Lung (tissue), 12 donors: ENCODE results near the gene NR5A2. TPM values are rescaled to one million over a fixed set of nuclear protein-coding genes. Genes with fewer than 3 reads are reported as not detected.

ENCODE experiments used
- ATAC-seq: fragments of 200-7000 bp; cut with Tn5 transposase; one replicate; pipeline ENCODE4 v1.9.1; 2020; ENCODE audit warnings: moderate number of reproducible peaks; ENCODE audit not compliant: insufficient read depth, low FRiP score
- DNase-seq, 3 donors: peaks; one replicate each; pipeline ENCODE4 v3.0.0-alpha.2; 2013 to 2017
- H3K27ac ChIP-seq, 2 donors: one replicate each; pipeline ENCODE4 v1.5.1; 2013; ENCODE audit warnings: mild to moderate bottlenecking in 2 of 2, moderate library complexity in 2 of 2, control low read depth in 1 of 2, inconsistent platforms in 1 of 2, low read depth in 1 of 2, low read length in 1 of 2
- H3K27me3 ChIP-seq, 3 donors: one replicate each; pipeline ENCODE4 v1.5.1; 2013; ENCODE audit warnings: low read length in 2 of 3; ENCODE audit not compliant: control insufficient read depth in 3 of 3, insufficient read depth in 3 of 3
- H3K36me3 ChIP-seq, 4 donors: one replicate each; pipeline ENCODE4 v1.5.1; 2013; ENCODE audit warnings: low read length in 4 of 4, mild to moderate bottlenecking in 1 of 4, moderate library complexity in 1 of 4; ENCODE audit not compliant: control insufficient read depth in 4 of 4, insufficient read depth in 4 of 4
- H3K4me1 ChIP-seq, 5 donors: one replicate each; pipeline ENCODE4 v1.5.1; 2013; ENCODE audit warnings: low read length in 5 of 5, mild to moderate bottlenecking in 2 of 5, moderate library complexity in 1 of 5; ENCODE audit not compliant: control insufficient read depth in 5 of 5, insufficient read depth in 5 of 5
- H3K4me3 ChIP-seq: one replicate; pipeline ENCODE4 v1.5.1; 2013; ENCODE audit warnings: mild to moderate bottlenecking, control low read depth, moderate library complexity
- H3K9ac ChIP-seq, 2 donors: one replicate each; pipeline ENCODE4 v1.5.1; 2013; ENCODE audit warnings: low read length in 2 of 2, control low read depth in 1 of 2; ENCODE audit not compliant: insufficient read depth in 1 of 2
- H3K9me3 ChIP-seq, 4 donors: one replicate each; pipeline ENCODE4 v1.5.1; 2013; ENCODE audit warnings: low read length in 3 of 4, mild to moderate bottlenecking in 1 of 4, moderate library complexity in 1 of 4; ENCODE audit not compliant: control insufficient read depth in 4 of 4, insufficient read depth in 3 of 4
- CTCF ChIP-seq: IDR thresholded peaks from 2 replicates; pipeline ENCODE4 v1.5.1; 2012; ENCODE audit warnings: mild to moderate bottlenecking; ENCODE audit errors: control extremely low read depth, extremely low read depth
- WGBS, 2 donors: extraction: QIAGEN DNeasy Blood & Tissue Kit; methylation state at CpG; one replicate each; pipeline ENCODE4 v1.1.7; 2013; 5-methylcytosine and 5-hydroxymethylcytosine counted together
- polyA plus RNA-seq, 2 donors: library from polyadenylated mRNA; stranded (reverse); fragments of 200-250 nt; gene quantifications; one replicate each; pipeline ENCODE4 v1.2.1, GENCODE V29; 2013
- total RNA-seq, 2 donors: library from RNA; depleted of rRNA in 1 of 2; stranded (reverse); fragments of >200 nt in 1 of 2; gene quantifications; one replicate each; pipeline ENCODE4 v1.2.1, GENCODE V29; 2014 to 2021
- donor health status: control.
- donor health status: control.
- donor health status: Bipolar disorder and iron deficiency.
- donor health status: healthy.
- donor health status: DM: yes; HTN: yes; CAD: no.

NR5A2 gene
- total and polyA plus RNA-seq, 4 donors, result 1.2 to 8.5 (median 2.6) TPM

GRCh38 chr1:200053646-200054045 is 26.1 kb downstream of the NR5A2 start:
- no peaks in the 10 kb centered on the region for H3K9me3 ChIP-seq
- ATAC-seq, result no peak
- 77 to 85% methylated on average over 8 of the region's 8 CpGs for WGBS, 2 donors
- H3K9ac ChIP-seq, result no peak overlapping the region
- DNase-seq, result peak in 1 of 3 donors; percentile 16
- peaks cover 0 to 5% (median 2%) of the 10 kb centered on the region in 3 donors for H3K27me3 ChIP-seq
- no peak overlapping the region for H3K4me3 ChIP-seq
- H3K36me3 ChIP-seq, result no peaks in the 10 kb centered on the region
- TF ChIP-seq CTCF, result no peak
- no peak overlapping the region for H3K27ac ChIP-seq
- no peaks in the 10 kb centered on the region for H3K4me1 ChIP-seq

- Histone ChIP-seq H3K9me3 (no peaks in the 10 kb centered on the region), H3K36me3 (no peaks in the 10 kb centered on the region), H3K9ac (no peak overlapping the region), H3K27ac (no peak overlapping the region), H3K4me3 (no peak overlapping the region), H3K4me1 (no peaks in the 10 kb centered on the region), H3K27me3 (no peaks in the 10 kb centered on the region)
- TF ChIP-seq CTCF, result no peak
- WGBS, 2 donors, result 84 to 92% methylated on average over 15 of the region's 15 CpGs
- ATAC-seq, result no peak
- no peak for DNase-seq
Observed at GRCh38 chr1:200058341-200058740, 30.8 kb downstream of the NR5A2 start.

GRCh38 chr1:200062143-200062542 is 34.6 kb downstream of the NR5A2 start:
- ATAC-seq (no peak), DNase-seq (no peak)
- Histone ChIP-seq H3K4me3 (no peak overlapping the region), H3K36me3 (no peaks in the 10 kb centered on the region), H3K27ac (no peak overlapping the region), H3K27me3 (no peaks in the 10 kb centered on the region), H3K9me3 (no peaks in the 10 kb centered on the region), H3K4me1 (no peaks in the 10 kb centered on the region), H3K9ac (no peak overlapping the region)
- TF ChIP-seq CTCF, result no peak
- WGBS, 2 donors, result 53 to 76% methylated on average over 2 of the region's 2 CpGs

- no peak overlapping the region for H3K27ac ChIP-seq
- H3K36me3 ChIP-seq, result no peaks in the 10 kb centered on the region
- whole genome bisulfite sequencing, 2 donors, result 42 to 60% methylated on average over 4 of the region's 4 CpGs
- H3K4me1 ChIP-seq, result peaks cover 2 to 16% (median 5%) of the 10 kb centered on the region in 5 donors
- H3K27me3 ChIP-seq, result peaks cover 0 to 12% (median 4%) of the 10 kb centered on the region in 3 donors
- TF ChIP-seq CTCF, result no peak
- peaks cover 0 to 2% (median 0%) of the 10 kb centered on the region in 4 donors for H3K9me3 ChIP-seq
- no peak for ATAC-seq
- no peak overlapping the region for H3K9ac ChIP-seq
- DNase-seq, result no peak
- no peak overlapping the region for H3K4me3 ChIP-seq
Observed at GRCh38 chr1:200072636-200073285, 45.3 kb downstream of the NR5A2 start.
